GM13977 (cell line): Measurements from ENCODE around the gene LAMA3.

Experiments used
- DNase-seq: peaks from one replicate; pipeline ENCODE4 v3.0.0; 2012; ENCODE audit warnings: low spot score
- in situ Hi-C: fragments of 300-500 bp; cut with MboI; formaldehyde crosslinking; loops from one replicate; pipeline ENCODE4 v1.12.0; 2022; ENCODE audit warnings: low sequenced_read_pairs, low pct_unique_long_range_greater_than_20kb, mixed read lengths, inconsistent platforms; ENCODE audit not compliant: unreplicated experiment
- TF ChIP-seq, protein P1 (sequence below): IDR thresholded peaks from 2 replicates; pipeline ENCODE4 v1.5.1; 2012; ENCODE audit warnings: mild to moderate bottlenecking, control low read depth; ENCODE audit not compliant: insufficient read depth; ENCODE audit errors: extremely low read depth, missing control alignments

The LAMA3 gene

GRCh38 chr18:23838233-23838632 lies 149.0 kb downstream of the LAMA3 start:
- DNase-seq, result no peak
- TF ChIP-seq, protein P1, sequence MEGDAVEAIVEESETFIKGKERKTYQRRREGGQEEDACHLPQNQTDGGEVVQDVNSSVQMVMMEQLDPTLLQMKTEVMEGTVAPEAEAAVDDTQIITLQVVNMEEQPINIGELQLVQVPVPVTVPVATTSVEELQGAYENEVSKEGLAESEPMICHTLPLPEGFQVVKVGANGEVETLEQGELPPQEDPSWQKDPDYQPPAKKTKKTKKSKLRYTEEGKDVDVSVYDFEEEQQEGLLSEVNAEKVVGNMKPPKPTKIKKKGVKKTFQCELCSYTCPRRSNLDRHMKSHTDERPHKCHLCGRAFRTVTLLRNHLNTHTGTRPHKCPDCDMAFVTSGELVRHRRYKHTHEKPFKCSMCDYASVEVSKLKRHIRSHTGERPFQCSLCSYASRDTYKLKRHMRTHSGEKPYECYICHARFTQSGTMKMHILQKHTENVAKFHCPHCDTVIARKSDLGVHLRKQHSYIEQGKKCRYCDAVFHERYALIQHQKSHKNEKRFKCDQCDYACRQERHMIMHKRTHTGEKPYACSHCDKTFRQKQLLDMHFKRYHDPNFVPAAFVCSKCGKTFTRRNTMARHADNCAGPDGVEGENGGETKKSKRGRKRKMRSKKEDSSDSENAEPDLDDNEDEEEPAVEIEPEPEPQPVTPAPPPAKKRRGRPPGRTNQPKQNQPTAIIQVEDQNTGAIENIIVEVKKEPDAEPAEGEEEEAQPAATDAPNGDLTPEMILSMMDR, result no peak
- in situ Hi-C loops, result no loop called here

- in situ Hi-C loops, result no loop called here
- TF ChIP-seq, protein P1, result no peak
- no peak for DNase-seq
Measured at GRCh38 chr18:23838801-23839366, 149.6 kb downstream of the LAMA3 start.

DNA sequence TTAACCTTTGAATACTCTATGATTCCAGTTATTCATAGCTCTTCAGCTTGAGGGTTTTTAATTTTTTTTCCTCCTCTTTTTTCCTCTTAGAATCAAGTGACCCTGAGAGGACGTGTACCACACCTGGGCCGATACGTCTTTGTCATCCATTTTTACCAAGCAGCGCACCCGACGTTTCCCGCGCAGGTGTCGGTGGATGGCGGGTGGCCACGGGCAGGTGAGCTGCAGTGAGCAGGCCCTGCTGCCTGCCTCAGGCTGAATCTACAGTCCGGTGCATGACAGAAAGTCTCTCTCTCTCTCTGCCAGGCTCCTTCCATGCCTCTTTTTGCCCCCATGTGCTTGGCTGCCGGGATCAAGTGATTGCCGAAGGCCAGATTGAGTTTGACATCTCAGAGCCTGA lies 153.1 kb downstream of the LAMA3 start:
- in situ Hi-C loops, result no loop called here
- TF ChIP-seq, protein P1, result no peak

DNA sequence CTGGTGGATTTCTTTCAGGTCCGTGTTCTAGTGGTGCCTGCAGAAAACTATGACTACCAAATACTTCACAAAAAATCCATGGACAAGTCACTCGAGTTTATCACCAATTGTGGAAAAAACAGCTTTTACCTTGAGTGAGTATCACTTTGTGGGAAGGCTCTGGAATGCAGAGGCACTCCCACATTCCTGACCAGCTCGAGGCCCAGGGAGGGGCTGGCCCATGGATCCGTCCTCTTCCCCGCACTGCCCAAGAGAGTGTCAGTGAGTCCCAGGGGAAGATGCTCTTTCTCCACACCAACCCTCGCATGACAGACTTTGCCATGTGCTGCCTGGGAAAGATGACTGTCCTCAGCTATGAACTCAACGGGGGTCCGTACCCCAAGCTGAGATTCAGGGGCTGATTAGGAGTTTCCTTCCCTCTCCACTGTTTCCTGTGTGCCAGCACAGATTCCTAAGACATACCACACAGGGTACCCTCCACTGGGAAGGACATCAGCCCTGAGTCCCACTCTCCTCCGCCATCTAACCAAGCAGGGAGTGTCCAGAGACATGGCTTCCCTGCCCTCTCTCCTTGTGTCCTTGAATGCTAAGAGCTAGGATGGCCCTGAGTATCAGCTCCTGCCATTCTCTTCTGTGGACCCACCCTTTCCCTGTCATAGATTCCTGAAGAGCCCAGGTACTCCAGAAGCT lies 155.9 kb downstream of the LAMA3 start:
- in situ Hi-C loops, result no loop called here
- TF ChIP-seq, protein P1, result no peak
- no peak for DNase-seq

More for the DNA sequence above, 153.1 kb downstream of the LAMA3 start:
- DNase-seq, result no peak

- DNase-seq, result no peak
- TF ChIP-seq, protein P1, result no peak
- in situ Hi-C loops, result no loop called here
Measured at GRCh38 chr18:23845988-23846630, 156.9 kb downstream of the LAMA3 start.

DNA sequence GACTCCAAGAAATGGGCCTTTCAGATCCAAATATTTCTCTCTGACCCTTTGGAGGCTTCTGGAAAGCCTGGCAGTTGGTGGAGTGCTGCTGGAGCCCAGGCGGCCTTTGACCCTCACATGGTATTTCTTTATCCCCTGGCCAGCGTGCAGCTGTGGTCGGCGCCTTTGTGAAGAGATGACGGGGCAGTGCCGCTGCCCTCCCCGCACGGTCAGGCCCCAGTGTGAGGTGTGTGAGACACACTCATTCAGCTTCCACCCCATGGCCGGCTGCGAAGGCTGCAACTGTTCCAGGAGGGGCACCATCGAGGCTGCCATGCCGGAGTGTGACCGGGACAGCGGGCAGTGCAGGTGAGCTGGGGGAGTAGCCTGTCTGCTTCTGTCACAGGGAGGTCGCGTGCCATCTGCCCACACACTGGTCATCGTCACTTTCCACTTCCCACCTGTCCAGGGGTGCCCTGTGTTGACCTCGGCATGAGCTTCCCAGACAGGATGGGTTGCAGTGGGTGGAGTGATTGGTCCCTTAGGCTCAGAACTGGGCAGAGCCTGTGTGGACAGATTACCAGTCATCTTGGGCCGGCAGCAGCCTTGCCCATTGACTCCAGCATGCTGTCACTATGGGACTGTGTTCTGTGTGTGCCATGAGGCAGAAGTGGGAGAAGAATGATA lies 158.2 kb downstream of the LAMA3 start:
- DNase-seq, result no peak
- in situ Hi-C loops, result no loop called here
- TF ChIP-seq, protein P1, result no peak
